GM12878 (cell line): Measurements from ENCODE around the gene RREB1. TPM values are rescaled to one million over a fixed set of nuclear protein-coding genes. Genes with fewer than 3 reads are reported as not detected.

Experiments used
- ATF7 ChIP-seq: fragments of 450-650 bp; IDR thresholded peaks from 2 replicates; pipeline ENCODE4 v1.6.1; 2016; ENCODE audit warnings: low read depth, mild to moderate bottlenecking
- BACH1 ChIP-seq: fragments of 450-650 bp; IDR thresholded peaks from 2 replicates; pipeline ENCODE4 v1.6.1; 2017; ENCODE audit warnings: mild to moderate bottlenecking, borderline replicate concordance
- E4F1 ChIP-seq: fragments of 450-650 bp; IDR thresholded peaks from 2 replicates; pipeline ENCODE4 v1.6.1; 2018; ENCODE audit warnings: borderline replicate concordance, mild to moderate bottlenecking; ENCODE audit not compliant: partially characterized antibody
- EGR1 ChIP-seq, 2 experiments: IDR thresholded peaks; 1 replicate in 1 of 2; 2 replicates in 1 of 2; pipeline ENCODE4 v1.6.1; 2011 to 2012; ENCODE audit warnings: low read depth in 2 of 2, low read length in 2 of 2, borderline replicate concordance in 1 of 2, mild to moderate bottlenecking in 1 of 2, moderate library complexity in 1 of 2
- FOS ChIP-seq: IDR thresholded peaks from 3 replicates; pipeline ENCODE4 v1.6.1; 2011; ENCODE audit warnings: borderline replicate concordance; ENCODE audit not compliant: insufficient read length; ENCODE audit errors: extremely low read depth
- GATAD2B ChIP-seq: fragments of 450-650 bp; conservative IDR thresholded peaks from 2 replicates; pipeline ENCODE4 v1.6.1; 2017; ENCODE audit warnings: low read depth, mild to moderate bottlenecking, moderate library complexity
- IKZF2 ChIP-seq, 2 experiments: fragments of 450-650 bp; IDR thresholded peaks; 2 replicates each; pipeline ENCODE4 v1.6.1; 2017; ENCODE audit warnings: mild to moderate bottlenecking in 2 of 2, moderate library complexity in 2 of 2
- JUND ChIP-seq: IDR thresholded peaks from 2 replicates; pipeline ENCODE4 v1.6.1; 2012; ENCODE audit warnings: low read depth, mild to moderate bottlenecking, low read length, improper control_type of control experiment, moderate library complexity
- KDM1A ChIP-seq: fragments of 200-600 bp; sonication (generic); IDR thresholded peaks from 2 replicates; pipeline ENCODE4 v1.6.1; 2016; ENCODE audit warnings: borderline replicate concordance
- NR2F1 ChIP-seq: fragments of 450-650 bp; conservative IDR thresholded peaks from 2 replicates; pipeline ENCODE4 v1.6.1; 2017; ENCODE audit warnings: mild to moderate bottlenecking
- RB1 ChIP-seq: fragments of 450-650 bp; formaldehyde crosslinking; IDR thresholded peaks from 2 replicates; pipeline ENCODE4 v1.6.1; 2017; ENCODE audit warnings: mild to moderate bottlenecking, borderline replicate concordance
- RCOR1 ChIP-seq: conservative IDR thresholded peaks from 2 replicates; pipeline ENCODE4 v1.6.1; 2012; ENCODE audit warnings: low read depth, low read length, improper control_type of control experiment
- SMARCA5 ChIP-seq: fragments of 450-650 bp; IDR thresholded peaks from 2 replicates; pipeline ENCODE4 v1.6.1; 2017; ENCODE audit warnings: mild to moderate bottlenecking
- polyA plus RNA-seq, 11 experiments: library from polyadenylated mRNA; depleted of rRNA in 4 of 11; unstranded in 6 of 11; stranded (reverse) in 5 of 11; fragments of >200 nt; fragmentation: Nextera tagmentation in 4 of 11; fragmentation: Illumina TruSeq in 1 of 11; extraction: Ambion mirVana in 4 of 11; extraction: Trizol in 1 of 11; gene quantifications; 1 replicate in 1 of 11; 2 replicates in 10 of 11; pipeline versions ENCODE4 v1.2.1 to v1.2.3, GENCODE V29; 2011 to 2016; ENCODE audit warnings: inconsistent platforms in 2 of 11, missing spikeins in 2 of 11, low read depth in 1 of 11
- total RNA-seq, 4 experiments: library from RNA; depleted of rRNA in 3 of 4; stranded (reverse); fragments of >200 nt in 3 of 4; fragmentation: Illumina TruSeq in 1 of 4; extraction: Trizol in 1 of 4; gene quantifications; 2 replicates each; pipeline versions ENCODE4 v1.2.1 to v1.2.3, GENCODE V29; 2013 to 2021
- TF ChIP-seq, protein P1 (sequence below): fragments of 150-350 bp; IDR thresholded peaks from 2 replicates; pipeline ENCODE4 v1.6.1; 2014; ENCODE audit warnings: mild to moderate bottlenecking, low read depth, low read length
- TF ChIP-seq, protein P2 (sequence below): fragments of 450-650 bp; formaldehyde crosslinking; IDR thresholded peaks from 2 replicates; pipeline ENCODE4 v1.4.0; 2020; ENCODE audit warnings: mild to moderate bottlenecking, moderate library complexity
- TF ChIP-seq, protein P3 (sequence below): IDR thresholded peaks from 2 replicates; pipeline ENCODE4 v1.6.1; 2011; ENCODE audit warnings: low read depth, mild to moderate bottlenecking, low read length, moderate library complexity, borderline replicate concordance; ENCODE audit errors: extremely low read depth
- TF ChIP-seq, protein P4 (sequence below): IDR thresholded peaks from 2 replicates; pipeline ENCODE4 v1.6.1; 2011; ENCODE audit warnings: borderline replicate concordance, low read depth, mild to moderate bottlenecking, moderate library complexity, low read length; ENCODE audit not compliant: insufficient read depth, poor library complexity, severe bottlenecking
- TF ChIP-seq, protein P5 (sequence below): fragments of 450-650 bp; IDR thresholded peaks from 2 replicates; pipeline ENCODE4 v1.6.1; 2014; ENCODE audit warnings: mild to moderate bottlenecking

RREB1 gene
- total and polyA plus RNA-seq, 10 of the 15 experiments (the other 5 are each of a cell fraction or from before 2014, with no cell fraction given): 1.9 to 30.3 (median 8.6) TPM

DNA sequence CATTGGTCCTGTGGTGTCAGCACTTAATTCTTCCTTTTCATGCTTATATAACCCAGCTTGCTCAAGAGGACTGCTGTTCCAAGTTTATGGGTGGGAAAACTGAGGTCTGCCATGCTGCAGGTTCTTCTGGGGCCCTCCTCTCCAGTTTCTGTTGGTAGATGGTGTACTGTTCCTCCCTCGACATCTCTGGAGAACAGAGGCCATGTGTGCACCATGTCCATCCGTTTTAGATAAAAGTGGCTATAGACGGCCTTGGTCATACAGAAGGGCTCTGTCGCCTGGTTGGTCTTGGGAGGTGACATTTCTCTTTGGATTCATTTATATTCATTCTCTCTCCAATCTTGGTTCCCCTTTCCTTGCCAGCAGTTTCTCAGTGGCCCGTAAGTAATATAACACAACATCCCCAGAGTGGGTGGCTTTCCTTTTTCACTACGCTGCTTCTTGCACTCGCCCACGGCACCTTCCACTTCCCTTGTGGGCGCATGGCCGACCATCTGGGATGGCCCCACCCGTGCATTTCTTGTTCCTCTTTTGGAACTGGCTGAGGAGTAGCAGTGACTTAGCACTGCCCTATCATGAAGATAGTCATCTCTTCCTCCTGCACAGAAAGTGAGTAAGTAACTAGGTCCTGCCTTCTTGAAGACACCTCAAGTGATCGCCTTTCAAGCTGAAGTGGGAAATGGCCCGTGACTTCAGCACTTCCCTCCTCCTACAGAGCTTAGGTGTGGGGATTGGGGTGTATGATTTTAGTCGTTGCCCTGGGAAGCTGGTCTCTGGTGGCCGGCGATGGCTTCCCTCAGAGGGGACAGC, 94.2 kb downstream of the RREB1 start (continued):
- TF ChIP-seq E4F1 (no peak), RB1 (no peak), JUND (no peak), BACH1 (peak; percentile 74; the same call in 1 of the 2 replicates), FOS (no peak), IKZF2 (IDR thresholded peaks at IDR 0.05) (peak; percentile 97), EGR1 (IDR thresholded peaks at IDR 0.05; ENCODE audit: borderline replicate concordance in 1 of 2, low read depth in 2 of 2, low read length in 2 of 2) (peak in 1 of 2 experiments; percentile 83; a peak in 2 of 3 replicates), GATAD2B (peak; percentile 81), SMARCA5 (no peak; the same call in 1 of the 2 replicates), NR2F1 (no peak; the same call in 1 of the 2 replicates), RCOR1 (no peak), KDM1A (no peak), ATF7 (peak; percentile 68)
- TF ChIP-seq, protein P1, sequence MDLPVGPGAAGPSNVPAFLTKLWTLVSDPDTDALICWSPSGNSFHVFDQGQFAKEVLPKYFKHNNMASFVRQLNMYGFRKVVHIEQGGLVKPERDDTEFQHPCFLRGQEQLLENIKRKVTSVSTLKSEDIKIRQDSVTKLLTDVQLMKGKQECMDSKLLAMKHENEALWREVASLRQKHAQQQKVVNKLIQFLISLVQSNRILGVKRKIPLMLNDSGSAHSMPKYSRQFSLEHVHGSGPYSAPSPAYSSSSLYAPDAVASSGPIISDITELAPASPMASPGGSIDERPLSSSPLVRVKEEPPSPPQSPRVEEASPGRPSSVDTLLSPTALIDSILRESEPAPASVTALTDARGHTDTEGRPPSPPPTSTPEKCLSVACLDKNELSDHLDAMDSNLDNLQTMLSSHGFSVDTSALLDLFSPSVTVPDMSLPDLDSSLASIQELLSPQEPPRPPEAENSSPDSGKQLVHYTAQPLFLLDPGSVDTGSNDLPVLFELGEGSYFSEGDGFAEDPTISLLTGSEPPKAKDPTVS: no peak
- TF ChIP-seq, protein P2, sequence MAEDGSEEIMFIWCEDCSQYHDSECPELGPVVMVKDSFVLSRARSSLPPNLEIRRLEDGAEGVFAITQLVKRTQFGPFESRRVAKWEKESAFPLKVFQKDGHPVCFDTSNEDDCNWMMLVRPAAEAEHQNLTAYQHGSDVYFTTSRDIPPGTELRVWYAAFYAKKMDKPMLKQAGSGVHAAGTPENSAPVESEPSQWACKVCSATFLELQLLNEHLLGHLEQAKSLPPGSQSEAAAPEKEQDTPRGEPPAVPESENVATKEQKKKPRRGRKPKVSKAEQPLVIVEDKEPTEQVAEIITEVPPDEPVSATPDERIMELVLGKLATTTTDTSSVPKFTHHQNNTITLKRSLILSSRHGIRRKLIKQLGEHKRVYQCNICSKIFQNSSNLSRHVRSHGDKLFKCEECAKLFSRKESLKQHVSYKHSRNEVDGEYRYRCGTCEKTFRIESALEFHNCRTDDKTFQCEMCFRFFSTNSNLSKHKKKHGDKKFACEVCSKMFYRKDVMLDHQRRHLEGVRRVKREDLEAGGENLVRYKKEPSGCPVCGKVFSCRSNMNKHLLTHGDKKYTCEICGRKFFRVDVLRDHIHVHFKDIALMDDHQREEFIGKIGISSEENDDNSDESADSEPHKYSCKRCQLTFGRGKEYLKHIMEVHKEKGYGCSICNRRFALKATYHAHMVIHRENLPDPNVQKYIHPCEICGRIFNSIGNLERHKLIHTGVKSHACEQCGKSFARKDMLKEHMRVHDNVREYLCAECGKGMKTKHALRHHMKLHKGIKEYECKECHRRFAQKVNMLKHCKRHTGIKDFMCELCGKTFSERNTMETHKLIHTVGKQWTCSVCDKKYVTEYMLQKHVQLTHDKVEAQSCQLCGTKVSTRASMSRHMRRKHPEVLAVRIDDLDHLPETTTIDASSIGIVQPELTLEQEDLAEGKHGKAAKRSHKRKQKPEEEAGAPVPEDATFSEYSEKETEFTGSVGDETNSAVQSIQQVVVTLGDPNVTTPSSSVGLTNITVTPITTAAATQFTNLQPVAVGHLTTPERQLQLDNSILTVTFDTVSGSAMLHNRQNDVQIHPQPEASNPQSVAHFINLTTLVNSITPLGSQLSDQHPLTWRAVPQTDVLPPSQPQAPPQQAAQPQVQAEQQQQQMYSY (CRISPR knock-in tag): no peak
- TF ChIP-seq, protein P3, sequence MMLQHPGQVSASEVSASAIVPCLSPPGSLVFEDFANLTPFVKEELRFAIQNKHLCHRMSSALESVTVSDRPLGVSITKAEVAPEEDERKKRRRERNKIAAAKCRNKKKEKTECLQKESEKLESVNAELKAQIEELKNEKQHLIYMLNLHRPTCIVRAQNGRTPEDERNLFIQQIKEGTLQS: no peak
- TF ChIP-seq, protein P4, sequence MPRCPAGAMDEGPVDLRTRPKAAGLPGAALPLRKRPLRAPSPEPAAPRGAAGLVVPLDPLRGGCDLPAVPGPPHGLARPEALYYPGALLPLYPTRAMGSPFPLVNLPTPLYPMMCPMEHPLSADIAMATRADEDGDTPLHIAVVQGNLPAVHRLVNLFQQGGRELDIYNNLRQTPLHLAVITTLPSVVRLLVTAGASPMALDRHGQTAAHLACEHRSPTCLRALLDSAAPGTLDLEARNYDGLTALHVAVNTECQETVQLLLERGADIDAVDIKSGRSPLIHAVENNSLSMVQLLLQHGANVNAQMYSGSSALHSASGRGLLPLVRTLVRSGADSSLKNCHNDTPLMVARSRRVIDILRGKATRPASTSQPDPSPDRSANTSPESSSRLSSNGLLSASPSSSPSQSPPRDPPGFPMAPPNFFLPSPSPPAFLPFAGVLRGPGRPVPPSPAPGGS: no peak
- TF ChIP-seq, protein P5, sequence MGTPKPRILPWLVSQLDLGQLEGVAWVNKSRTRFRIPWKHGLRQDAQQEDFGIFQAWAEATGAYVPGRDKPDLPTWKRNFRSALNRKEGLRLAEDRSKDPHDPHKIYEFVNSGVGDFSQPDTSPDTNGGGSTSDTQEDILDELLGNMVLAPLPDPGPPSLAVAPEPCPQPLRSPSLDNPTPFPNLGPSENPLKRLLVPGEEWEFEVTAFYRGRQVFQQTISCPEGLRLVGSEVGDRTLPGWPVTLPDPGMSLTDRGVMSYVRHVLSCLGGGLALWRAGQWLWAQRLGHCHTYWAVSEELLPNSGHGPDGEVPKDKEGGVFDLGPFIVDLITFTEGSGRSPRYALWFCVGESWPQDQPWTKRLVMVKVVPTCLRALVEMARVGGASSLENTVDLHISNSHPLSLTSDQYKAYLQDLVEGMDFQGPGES: no peak
